PC-3 (cell line): ENCODE data around the gene ABCC10. TPM values are rescaled to one million over a fixed set of nuclear protein-coding genes. Genes with fewer than 3 reads are reported as not detected.

ENCODE experiments used
- ATAC-seq: fragments of 200-7000 bp; cut with Tn5 transposase; 2 replicates; pipeline ENCODE4 v1.9.1; 2020; ENCODE audit warnings: mild to moderate bottlenecking, moderate library complexity
- BruUV-seq: library from RNA; stranded (reverse); fragments of 400-500 nt; replicated peaks from 2 replicates; lab custom pipeline; 2021; lab: Mats Ljungman, UMichigan
- CTCF ChIA-PET: fragments of 300-600 bp; sonication (Branson Sonifier 250); formaldehyde crosslinking; loops from one replicate; lab custom pipeline; 2022; ENCODE audit warnings: antibody characterized with exemption; lab: Charles Lee
- POLR2A ChIA-PET: fragments of 300-600 bp; sonication (Branson Sonifier 250); formaldehyde crosslinking; loops from one replicate; lab custom pipeline; 2022; ENCODE audit warnings: antibody characterized with exemption; ENCODE audit not compliant: unreplicated experiment; lab: Charles Lee
- DNase-seq: peaks from one replicate; pipeline ENCODE4 v3.0.0-alpha.2; 2015
- H2AFZ ChIP-seq: fragments of 300-600 bp; sonication (generic); 2 replicates; pipeline ENCODE4 v1.6.0; 2016; ENCODE audit warnings: antibody characterized with exemption, low read length
- H3F3A ChIP-seq: fragments of 300-600 bp; sonication (generic); one replicate; pipeline ENCODE4 v1.6.0; 2017; ENCODE audit warnings: antibody characterized with exemption, low read length, control low read depth, mild to moderate bottlenecking; ENCODE audit not compliant: unreplicated experiment
- H3K27ac ChIP-seq: fragments of 300-600 bp; sonication (generic); 2 replicates; pipeline ENCODE4 v1.5.1; 2016; ENCODE audit warnings: mild to moderate bottlenecking, low read length
- H3K27me3 ChIP-seq: fragments of 300-600 bp; sonication (generic); 2 replicates; pipeline ENCODE4 v1.6.1; 2016; ENCODE audit warnings: low read length, mixed read lengths
- H3K36me3 ChIP-seq: fragments of 300-600 bp; sonication (generic); 2 replicates; pipeline ENCODE4 v1.6.1; 2016; ENCODE audit warnings: low read depth, mixed run types, low read length, mixed read lengths
- H3K4me1 ChIP-seq: fragments of 300-600 bp; sonication (generic); 2 replicates; pipeline ENCODE4 v1.5.1; 2016; ENCODE audit warnings: low read length; ENCODE audit not compliant: insufficient read depth
- H3K4me2 ChIP-seq: fragments of 300-600 bp; sonication (generic); 2 replicates; pipeline ENCODE4 v1.6.0; 2016; ENCODE audit warnings: low read length
- H3K4me3 ChIP-seq: fragments of 300-600 bp; sonication (generic); 2 replicates; pipeline ENCODE4 v1.5.1; 2016; ENCODE audit warnings: mild to moderate bottlenecking, low read length, mixed read lengths
- H3K79me2 ChIP-seq: fragments of 300-600 bp; sonication (generic); 2 replicates; pipeline ENCODE4 v1.6.1; 2017; ENCODE audit warnings: low read length, mixed read lengths
- H3K9ac ChIP-seq: fragments of 300-600 bp; sonication (generic); 2 replicates; pipeline ENCODE4 v1.6.0; 2016; ENCODE audit warnings: mild to moderate bottlenecking, low read length
- H3K9me2 ChIP-seq: fragments of 300-600 bp; sonication (generic); replicated peaks from 2 replicates; pipeline ENCODE4 v1.6.1; 2016; ENCODE audit warnings: mixed run types, low read length, mixed read lengths
- H3K9me3 ChIP-seq: fragments of 300-600 bp; sonication (generic); 2 replicates; pipeline ENCODE4 v1.6.1; 2016; ENCODE audit warnings: low read length, mixed read lengths
- H4K20me1 ChIP-seq: fragments of 300-600 bp; sonication (generic); 2 replicates; pipeline ENCODE4 v1.6.1; 2016; ENCODE audit warnings: low read length, mixed read lengths
- EZH2 ChIP-seq: fragments of 300-600 bp; sonication (generic); IDR thresholded peaks from one replicate; pipeline ENCODE4 v1.6.1; 2017; ENCODE audit warnings: antibody characterized with exemption, mild to moderate bottlenecking, low read length; ENCODE audit not compliant: unreplicated experiment
- EZH2phosphoT487 ChIP-seq: fragments of 300-600 bp; sonication (generic); IDR thresholded peaks from 2 replicates; pipeline ENCODE4 v1.6.1; 2018; ENCODE audit warnings: mild to moderate bottlenecking, antibody characterized with exemption, low read length, borderline replicate concordance
- intact Hi-C: fragments of 100-400 bp; cut with micrococcal nuclease; formaldehyde crosslinking; loops from 2 replicates; pipeline ENCODE4 v1.9.0; 2023
- total RNA-seq: library from RNA; depleted of rRNA; stranded (reverse); fragments of >200 nt; gene quantifications from 2 replicates; pipeline ENCODE4 v1.2.3, GENCODE V29; 2014
- TF ChIP-seq, protein P1 (sequence below): fragments of 300-600 bp; sonication (generic); conservative IDR thresholded peaks from 2 replicates; pipeline ENCODE4 v1.5.1; 2017; ENCODE audit warnings: antibody characterized with exemption, low read depth, mild to moderate bottlenecking, low read length

The ABCC10 gene
- total RNA-seq, 1 experiment from 2014 or later = 23.1 TPM

DNA sequence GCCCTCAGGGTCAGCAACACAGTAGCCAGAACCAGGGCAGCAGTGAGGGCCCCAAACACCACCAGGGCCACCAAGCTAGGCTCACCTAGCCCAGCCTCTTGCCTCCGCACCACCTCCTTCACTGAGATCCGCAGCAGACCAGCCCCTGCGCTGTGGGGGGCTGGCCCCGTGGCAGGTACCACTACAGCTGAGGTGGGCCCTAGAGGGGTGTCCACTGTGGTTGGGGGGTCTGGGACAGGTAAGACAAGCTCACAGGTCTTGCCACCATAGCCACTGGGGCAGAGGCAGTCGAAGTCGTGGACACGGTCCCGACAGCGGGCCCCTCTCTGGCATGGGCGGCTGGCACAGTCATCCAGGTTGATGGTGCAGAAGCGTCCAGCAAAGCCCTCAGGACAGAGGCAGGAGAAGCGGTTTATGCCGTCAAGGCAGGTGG lies 23.4 kb downstream of the ABCC10 start:
- H3K9me3 ChIP-seq = no peaks in the 10 kb centered on the region
- no peak overlapping the region for H3K27ac ChIP-seq
- H3K4me2 ChIP-seq = no peak overlapping the region
- ChIA-PET CTCF (no interaction called here), POLR2A (no interaction called here)
- BruUV-seq = no TSS peak
- H3K9me2 ChIP-seq = no peaks in the 10 kb centered on the region
- no peaks in the 10 kb centered on the region; the same call in 1 of the 2 replicates for H4K20me1 ChIP-seq
- H3K79me2 ChIP-seq = no peaks in the 10 kb centered on the region
- no peaks in the 10 kb centered on the region for H3K27me3 ChIP-seq
- H2AFZ ChIP-seq = no peak overlapping the region
- intact Hi-C loops = no loop called here
- no peak overlapping the region for H3K4me3 ChIP-seq
- no peaks in the 10 kb centered on the region for H3F3A ChIP-seq
- no peak overlapping the region for H3K9ac ChIP-seq
- H3K36me3 ChIP-seq = 0 out of 2 replicates have a peak, but pooled peaks cover 5% of the 10 kb centered on the region
- DNase-seq = no peak
- ATAC-seq = no peak
- H3K4me1 ChIP-seq = peaks cover 5% of the 10 kb centered on the region; the same call in 1 of the 2 replicates
- no peak for TF ChIP-seq EZH2phosphoT487
- TF ChIP-seq EZH2 = no peak
- TF ChIP-seq, protein P1, sequence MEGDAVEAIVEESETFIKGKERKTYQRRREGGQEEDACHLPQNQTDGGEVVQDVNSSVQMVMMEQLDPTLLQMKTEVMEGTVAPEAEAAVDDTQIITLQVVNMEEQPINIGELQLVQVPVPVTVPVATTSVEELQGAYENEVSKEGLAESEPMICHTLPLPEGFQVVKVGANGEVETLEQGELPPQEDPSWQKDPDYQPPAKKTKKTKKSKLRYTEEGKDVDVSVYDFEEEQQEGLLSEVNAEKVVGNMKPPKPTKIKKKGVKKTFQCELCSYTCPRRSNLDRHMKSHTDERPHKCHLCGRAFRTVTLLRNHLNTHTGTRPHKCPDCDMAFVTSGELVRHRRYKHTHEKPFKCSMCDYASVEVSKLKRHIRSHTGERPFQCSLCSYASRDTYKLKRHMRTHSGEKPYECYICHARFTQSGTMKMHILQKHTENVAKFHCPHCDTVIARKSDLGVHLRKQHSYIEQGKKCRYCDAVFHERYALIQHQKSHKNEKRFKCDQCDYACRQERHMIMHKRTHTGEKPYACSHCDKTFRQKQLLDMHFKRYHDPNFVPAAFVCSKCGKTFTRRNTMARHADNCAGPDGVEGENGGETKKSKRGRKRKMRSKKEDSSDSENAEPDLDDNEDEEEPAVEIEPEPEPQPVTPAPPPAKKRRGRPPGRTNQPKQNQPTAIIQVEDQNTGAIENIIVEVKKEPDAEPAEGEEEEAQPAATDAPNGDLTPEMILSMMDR = no peak

DNA sequence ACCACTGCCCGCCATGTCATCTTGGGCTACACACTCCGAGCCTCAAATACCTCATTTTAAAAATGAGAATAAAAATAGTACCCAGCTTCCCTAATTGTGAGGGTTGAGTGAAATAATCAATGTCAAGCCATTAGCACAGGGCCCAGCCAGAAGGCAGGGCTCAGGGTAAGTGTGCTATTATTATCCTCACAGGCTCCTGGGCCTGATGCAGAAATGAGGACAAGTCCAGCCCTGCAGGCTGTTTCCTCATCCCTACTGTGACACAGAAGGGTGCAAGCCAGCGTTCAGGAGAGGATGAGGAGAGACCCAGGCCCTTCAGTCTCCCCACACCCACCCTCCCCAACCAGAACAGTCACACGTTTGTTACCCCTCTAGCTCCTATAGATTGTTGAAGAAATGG lies 24.0 kb downstream of the ABCC10 start:
- no peak for ATAC-seq
- intact Hi-C loops = no loop called here
- Histone ChIP-seq H3K4me2 (no peak overlapping the region), H3K9ac (no peak overlapping the region), H3F3A (no peaks in the 10 kb centered on the region), H3K27me3 (no peaks in the 10 kb centered on the region), H3K27ac (no peak overlapping the region), H3K9me3 (no peaks in the 10 kb centered on the region), H3K36me3 (0 out of 2 replicates have a peak, but pooled peaks cover 5% of the 10 kb centered on the region), H3K9me2 (no peaks in the 10 kb centered on the region), H2AFZ (no peak overlapping the region), H3K79me2 (no peaks in the 10 kb centered on the region), H3K4me3 (no peak overlapping the region), H4K20me1 (no peaks in the 10 kb centered on the region; the same call in 1 of the 2 replicates), H3K4me1 (peaks cover 5% of the 10 kb centered on the region; the same call in 1 of the 2 replicates)
- ChIA-PET CTCF (no interaction called here), POLR2A (no interaction called here)
- no TSS peak for BruUV-seq
- TF ChIP-seq EZH2 (no peak), EZH2phosphoT487 (no peak)
- TF ChIP-seq, protein P1 = no peak
- DNase-seq = no peak

DNA sequence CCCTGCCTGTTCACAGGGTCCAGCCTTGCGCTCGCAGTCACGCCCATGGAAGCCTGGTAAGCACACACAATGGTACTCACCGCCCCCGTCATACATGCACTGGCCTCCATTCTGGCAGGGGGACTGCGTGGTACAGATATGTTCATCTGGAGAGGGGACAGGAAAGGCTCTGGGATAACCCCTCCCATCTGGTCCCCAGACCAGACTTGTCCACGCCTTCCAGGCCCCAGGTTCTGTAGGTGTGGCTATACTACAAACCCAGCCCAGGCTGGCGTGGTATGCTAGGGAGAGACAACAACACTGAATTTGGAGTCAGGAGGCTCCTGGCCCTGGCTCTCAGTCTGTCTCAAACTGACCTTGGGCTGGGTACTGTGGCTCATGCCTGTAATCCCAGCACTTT lies 24.6 kb downstream of the ABCC10 start:
- intact Hi-C loops = no loop called here
- ChIA-PET POLR2A (no interaction called here), CTCF (no interaction called here)
- no peaks in the 10 kb centered on the region; the same call in 1 of the 2 replicates for H4K20me1 ChIP-seq
- H3K4me2 ChIP-seq = no peak overlapping the region
- peaks cover 5% of the 10 kb centered on the region; the same call in 1 of the 2 replicates for H3K4me1 ChIP-seq
- H2AFZ ChIP-seq = no peak overlapping the region
- no peak overlapping the region for H3K9ac ChIP-seq
- BruUV-seq = no TSS peak
- 0 out of 2 replicates have a peak, but pooled peaks cover 5% of the 10 kb centered on the region for H3K36me3 ChIP-seq
- DNase-seq = no peak
- H3K4me3 ChIP-seq = no peak overlapping the region
- no peak overlapping the region for H3K27ac ChIP-seq
- H3F3A ChIP-seq = no peaks in the 10 kb centered on the region
- no peak for ATAC-seq
- no peaks in the 10 kb centered on the region for H3K9me2 ChIP-seq
- TF ChIP-seq EZH2 (no peak), EZH2phosphoT487 (no peak)
- TF ChIP-seq, protein P1 = no peak
- no peaks in the 10 kb centered on the region for H3K9me3 ChIP-seq
- H3K79me2 ChIP-seq = no peaks in the 10 kb centered on the region
- H3K27me3 ChIP-seq = no peaks in the 10 kb centered on the region
